Right renal pelvis (tissue), 4 donors: ENCODE data around the gene CPLX4. TPM values are rescaled to one million over a fixed set of nuclear protein-coding genes. Genes with fewer than 3 reads are reported as not detected.

Source experiments
- DNase-seq, 4 donors: peaks; one replicate each; pipeline ENCODE4 v3.0.0-alpha.2; 2013; ENCODE audit warnings: low read depth in 4 of 4, low spot score in 3 of 4, missing footprints in 1 of 4
- polyA plus RNA-seq, 4 donors: library from polyadenylated mRNA; unstranded; fragments of 120-200 nt; gene quantifications; one replicate each; pipeline ENCODE4 v1.2.1, GENCODE V29; 2013; ENCODE audit not compliant: insufficient read length in 4 of 4

Gene CPLX4
- polyA plus RNA-seq = under 1 TPM; 0.08 to 0.20 (median 0.12) TPM

GRCh38 chr18:59318460-59319050 is at the start of gene CPLX4:
Gene CPLX4, minus strand, starts transcription at chr18:59318649. Its CDS starts 187 bp downstream, at chr18:59318462.
- DNase-seq = peak in 1 of 4 donors; percentile 10

GRCh38 chr18:59360381-59360780 is 41.9 kb upstream of the CPLX4 start:
- DNase-seq = no peak

- no peak for DNase-seq
These were observed 41.1 kb upstream of the CPLX4 start for GRCh38 chr18:59359576-59359952.

- peak; percentile 89 to 93 (median 90) for DNase-seq
These were observed 40.5 kb upstream of the CPLX4 start, which contains the start of gene LMAN1 for GRCh38 chr18:59358712-59359575. Gene LMAN1, minus strand, starts transcription at chr18:59359265. Its CDS starts 21 bp downstream, at chr18:59359244.

GRCh38 chr18:59358414-59358711 is 39.9 kb upstream of the CPLX4 start:
- DNase-seq = peak in 1 of 4 donors; percentile 46

- peak in 1 of 4 donors; percentile 7 for DNase-seq
These were observed 39.5 kb upstream of the CPLX4 start for GRCh38 chr18:59357928-59358327.

- DNase-seq = no peak
These were observed 36.3 kb upstream of the CPLX4 start for GRCh38 chr18:59354731-59355130.

GRCh38 chr18:59353079-59353680 is 34.7 kb upstream of the CPLX4 start:
- no peak for DNase-seq

GRCh38 chr18:59352250-59352855 is 33.9 kb upstream of the CPLX4 start:
- DNase-seq = no peak

- DNase-seq = no peak
These were observed 27.1 kb upstream of the CPLX4 start for GRCh38 chr18:59345556-59345955.

- no peak for DNase-seq
These were observed 26.5 kb upstream of the CPLX4 start for GRCh38 chr18:59344996-59345395.

GRCh38 chr18:59343926-59344325 is 25.5 kb upstream of the CPLX4 start:
- DNase-seq = no peak

- DNase-seq = no peak
These were observed 22.4 kb upstream of the CPLX4 start for GRCh38 chr18:59340817-59341216.

GRCh38 chr18:59340312-59340711 is 21.9 kb upstream of the CPLX4 start:
- DNase-seq = no peak

GRCh38 chr18:59332986-59333385 is 14.5 kb upstream of the CPLX4 start:
- no peak for DNase-seq

- DNase-seq = no peak
These were observed 10.2 kb upstream of the CPLX4 start for GRCh38 chr18:59328683-59329082.

- no peak for DNase-seq
These were observed 7.5 kb upstream of the CPLX4 start for GRCh38 chr18:59325965-59326364.

- no peak for DNase-seq
These were observed 6.1 kb upstream of the CPLX4 start for GRCh38 chr18:59324623-59324971.

- no peak for DNase-seq
These were observed 5.6 kb upstream of the CPLX4 start for GRCh38 chr18:59323931-59324622.

GRCh38 chr18:59311631-59312030 is 6.8 kb downstream of the CPLX4 start:
- no peak for DNase-seq

GRCh38 chr18:59308938-59309260 is 9.6 kb downstream of the CPLX4 start:
- DNase-seq = no peak
